DOHH2 (cell line): ENCODE results near the gene AUH.

ENCODE experiments used
- H3F3A ChIP-seq: fragments of 200-600 bp; sonication (generic), shearing (Covaris generic); 2 replicates; pipeline ENCODE4 v1.6.0; 2016; ENCODE audit warnings: antibody characterized with exemption, mild to moderate bottlenecking; ENCODE audit not compliant: control insufficient read depth, insufficient read depth
- H3K27ac ChIP-seq: fragments of 200-600 bp; sonication (generic); 2 replicates; pipeline ENCODE4 v1.5.1; 2014; ENCODE audit warnings: low read depth, mild to moderate bottlenecking, low read length, moderate library complexity
- H3K27me3 ChIP-seq: fragments of 200-600 bp; sonication (generic); 2 replicates; pipeline ENCODE4 v1.6.1; 2014; ENCODE audit warnings: mild to moderate bottlenecking, low read length, mixed read lengths; ENCODE audit not compliant: control insufficient read depth
- H3K36me3 ChIP-seq: fragments of 200-600 bp; sonication (generic); 2 replicates; pipeline ENCODE4 v1.6.1; 2014; ENCODE audit warnings: mild to moderate bottlenecking, low read length, moderate library complexity, mixed read lengths; ENCODE audit not compliant: control insufficient read depth
- H3K4me1 ChIP-seq: fragments of 200-600 bp; sonication (generic); 2 replicates; pipeline ENCODE4 v1.6.1; 2014; ENCODE audit warnings: mild to moderate bottlenecking, low read length, mixed read lengths; ENCODE audit not compliant: control insufficient read depth
- H3K4me2 ChIP-seq: fragments of 200-600 bp; sonication (generic); 2 replicates; pipeline ENCODE4 v1.6.0; 2014; ENCODE audit warnings: mild to moderate bottlenecking, low read length, moderate library complexity
- H3K4me3 ChIP-seq: fragments of 200-600 bp; sonication (generic); 2 replicates; pipeline ENCODE4 v1.5.1; 2014; ENCODE audit warnings: mild to moderate bottlenecking, low read length, mixed read lengths
- H3K79me2 ChIP-seq: fragments of 200-600 bp; sonication (generic); 2 replicates; pipeline ENCODE4 v1.6.1; 2014; ENCODE audit warnings: mild to moderate bottlenecking, low read length, mixed read lengths; ENCODE audit not compliant: control insufficient read depth
- H3K9me2 ChIP-seq: fragments of 200-600 bp; sonication (generic); replicated peaks from 2 replicates; pipeline ENCODE4 v1.6.1; 2014; ENCODE audit warnings: mild to moderate bottlenecking, low read length, mixed read lengths; ENCODE audit not compliant: control insufficient read depth
- H3K9me3 ChIP-seq: fragments of 200-600 bp; sonication (generic); 2 replicates; pipeline ENCODE4 v1.6.1; 2014; ENCODE audit warnings: antibody characterized with exemption, low read length, mixed read lengths; ENCODE audit not compliant: control insufficient read depth, insufficient read depth
- H4K20me1 ChIP-seq: fragments of 200-600 bp; sonication (generic); 2 replicates; pipeline ENCODE4 v1.6.0; 2014; ENCODE audit warnings: low read depth, mild to moderate bottlenecking, antibody characterized with exemption, low read length, moderate library complexity; ENCODE audit not compliant: control insufficient read depth, insufficient read depth
- EZH2phosphoT487 ChIP-seq: fragments of 200-600 bp; sonication (generic); IDR thresholded peaks from 2 replicates; pipeline ENCODE4 v1.6.1; 2017; ENCODE audit warnings: borderline replicate concordance, mild to moderate bottlenecking, antibody characterized with exemption, low read length, moderate library complexity, mixed read lengths
- TF ChIP-seq, protein P1 (sequence below): fragments of 200-600 bp; sonication (generic); IDR thresholded peaks from one replicate; pipeline ENCODE4 v1.5.1; 2014; ENCODE audit warnings: antibody characterized with exemption, mild to moderate bottlenecking, low read depth, low read length; ENCODE audit not compliant: poor library complexity, severe bottlenecking

Gene AUH

DNA sequence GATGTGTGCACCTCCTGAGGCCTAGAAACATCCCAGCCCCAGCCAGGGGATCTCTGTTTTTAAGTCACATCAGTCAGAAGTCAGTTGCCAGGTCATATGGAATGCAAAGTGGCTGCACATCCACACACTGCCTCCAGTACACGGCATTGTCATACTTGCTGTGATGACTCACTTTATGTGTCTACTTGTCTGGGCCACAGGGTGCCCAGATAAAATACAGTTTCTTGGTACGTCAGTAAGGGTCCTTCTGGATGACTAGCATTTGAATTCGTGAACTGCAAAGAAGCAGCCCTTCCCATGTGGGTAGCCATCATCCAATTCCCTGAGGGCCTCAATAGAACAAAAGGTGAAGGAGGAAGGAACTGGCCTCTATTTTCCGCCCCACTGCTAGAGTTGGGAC, 27.7 kb downstream of the AUH start:
- no peaks in the 10 kb centered on the region for H3K9me2 ChIP-seq
- H3K9me3 ChIP-seq, result peaks cover 5% of the 10 kb centered on the region; the same call in 1 of the 2 replicates
- peaks cover 4% of the 10 kb centered on the region; the same call in 1 of the 2 replicates for H3K36me3 ChIP-seq
- H3K79me2 ChIP-seq, result no peaks in the 10 kb centered on the region
- H4K20me1 ChIP-seq, result no peaks in the 10 kb centered on the region
- no peaks in the 10 kb centered on the region for H3F3A ChIP-seq
- no peaks in the 10 kb centered on the region for H3K27me3 ChIP-seq
- H3K4me3 ChIP-seq, result no peak overlapping the region
- TF ChIP-seq, protein P1, sequence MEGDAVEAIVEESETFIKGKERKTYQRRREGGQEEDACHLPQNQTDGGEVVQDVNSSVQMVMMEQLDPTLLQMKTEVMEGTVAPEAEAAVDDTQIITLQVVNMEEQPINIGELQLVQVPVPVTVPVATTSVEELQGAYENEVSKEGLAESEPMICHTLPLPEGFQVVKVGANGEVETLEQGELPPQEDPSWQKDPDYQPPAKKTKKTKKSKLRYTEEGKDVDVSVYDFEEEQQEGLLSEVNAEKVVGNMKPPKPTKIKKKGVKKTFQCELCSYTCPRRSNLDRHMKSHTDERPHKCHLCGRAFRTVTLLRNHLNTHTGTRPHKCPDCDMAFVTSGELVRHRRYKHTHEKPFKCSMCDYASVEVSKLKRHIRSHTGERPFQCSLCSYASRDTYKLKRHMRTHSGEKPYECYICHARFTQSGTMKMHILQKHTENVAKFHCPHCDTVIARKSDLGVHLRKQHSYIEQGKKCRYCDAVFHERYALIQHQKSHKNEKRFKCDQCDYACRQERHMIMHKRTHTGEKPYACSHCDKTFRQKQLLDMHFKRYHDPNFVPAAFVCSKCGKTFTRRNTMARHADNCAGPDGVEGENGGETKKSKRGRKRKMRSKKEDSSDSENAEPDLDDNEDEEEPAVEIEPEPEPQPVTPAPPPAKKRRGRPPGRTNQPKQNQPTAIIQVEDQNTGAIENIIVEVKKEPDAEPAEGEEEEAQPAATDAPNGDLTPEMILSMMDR, result no peak
- no peak for TF ChIP-seq EZH2phosphoT487
- no peaks in the 10 kb centered on the region for H3K4me1 ChIP-seq
- no peak overlapping the region for H3K4me2 ChIP-seq
- no peak overlapping the region for H3K27ac ChIP-seq

DNA sequence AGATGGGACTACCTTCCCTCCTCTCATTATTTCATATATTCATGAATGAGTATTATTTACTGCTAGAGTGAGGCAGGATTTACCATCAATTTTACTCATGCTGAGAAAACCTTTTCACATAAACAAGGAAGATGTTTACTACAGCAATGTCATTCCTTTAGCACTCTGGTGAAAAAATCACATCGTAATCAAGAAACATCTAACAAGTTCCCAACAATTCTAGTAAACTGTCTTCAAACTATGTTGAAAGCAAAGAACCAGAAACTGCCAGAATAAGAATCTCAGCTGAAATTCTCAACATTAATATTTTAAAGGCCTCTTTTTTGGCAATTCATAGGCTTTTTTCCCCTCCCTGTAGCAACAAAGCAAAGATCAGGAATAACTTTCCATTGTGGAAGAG, 28.2 kb downstream of the AUH start:
- TF ChIP-seq EZH2phosphoT487, result no peak
- TF ChIP-seq, protein P1, result no peak
- no peak overlapping the region for H3K4me3 ChIP-seq
- no peaks in the 10 kb centered on the region for H3F3A ChIP-seq
- H3K27me3 ChIP-seq, result no peaks in the 10 kb centered on the region
- peaks cover 8% of the 10 kb centered on the region; the same call in 1 of the 2 replicates for H3K9me3 ChIP-seq
- no peaks in the 10 kb centered on the region for H4K20me1 ChIP-seq
- H3K4me2 ChIP-seq, result no peak overlapping the region
- H3K27ac ChIP-seq, result no peak overlapping the region
- H3K79me2 ChIP-seq, result no peaks in the 10 kb centered on the region
- H3K4me1 ChIP-seq, result no peaks in the 10 kb centered on the region
- no peaks in the 10 kb centered on the region for H3K9me2 ChIP-seq
- H3K36me3 ChIP-seq, result 0 out of 2 replicates have a peak, but pooled peaks cover 3% of the 10 kb centered on the region

DNA sequence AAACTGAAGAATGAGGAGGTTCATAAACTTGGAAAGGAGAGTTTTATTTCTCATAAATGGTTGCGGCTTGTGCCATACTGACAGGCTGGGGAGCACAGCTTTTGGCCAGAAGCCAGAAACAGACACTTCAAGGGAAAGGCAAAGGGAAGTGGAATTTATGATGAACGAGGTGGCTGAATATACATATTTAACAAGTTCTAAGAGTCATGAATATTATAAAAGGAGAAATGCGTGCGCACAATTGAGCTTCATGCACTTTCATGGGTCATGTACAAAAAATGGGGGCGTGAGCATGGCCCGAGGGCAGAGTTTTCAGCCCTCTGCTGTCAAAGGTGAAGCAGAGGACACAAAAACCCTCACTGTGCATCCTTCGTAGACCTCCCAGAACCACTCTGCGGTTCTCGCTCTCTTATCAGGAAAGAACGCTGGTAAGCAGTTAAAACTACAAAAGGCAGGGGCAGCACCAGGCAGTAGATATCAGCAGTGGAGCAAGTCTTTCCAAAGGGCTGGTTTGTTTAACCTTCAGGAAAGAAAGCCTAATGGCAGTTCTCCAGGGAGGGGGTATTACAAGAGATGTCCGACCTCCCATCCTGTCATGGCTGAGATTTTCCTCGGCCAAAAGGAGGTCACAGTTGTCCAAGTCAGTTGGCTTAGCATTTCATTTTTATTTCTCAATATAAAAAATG, 29.0 kb downstream of the AUH start:
- H3K79me2 ChIP-seq, result no peaks in the 10 kb centered on the region
- H3K4me2 ChIP-seq, result no peak overlapping the region

More for the DNA sequence above, 29.0 kb downstream of the AUH start:
- no peak for TF ChIP-seq EZH2phosphoT487
- TF ChIP-seq, protein P1, result no peak
- Histone ChIP-seq H3K9me3 (peaks cover 11% of the 10 kb centered on the region; the same call in 1 of the 2 replicates), H3K36me3 (peaks cover 8% of the 10 kb centered on the region; the same call in 1 of the 2 replicates), H3K4me1 (no peaks in the 10 kb centered on the region), H3F3A (no peaks in the 10 kb centered on the region), H3K27me3 (no peaks in the 10 kb centered on the region), H3K27ac (no peak overlapping the region), H3K4me3 (no peak overlapping the region), H4K20me1 (no peaks in the 10 kb centered on the region), H3K9me2 (no peaks in the 10 kb centered on the region)
